ENCODE measurements around the gene SGSM2.

GRCh38 chr17:2347805-2348685 lies 10.7 kb downstream of the SGSM2 start:
- peak in 1 of 2 donors; percentile 72 for TF ChIP-seq GABPA (IDR thresholded peaks at IDR 0.05 in 1 of 2, conservative IDR thresholded peaks at IDR 0.05 in 1 of 2)
- TF ChIP-seq, protein P1, sequence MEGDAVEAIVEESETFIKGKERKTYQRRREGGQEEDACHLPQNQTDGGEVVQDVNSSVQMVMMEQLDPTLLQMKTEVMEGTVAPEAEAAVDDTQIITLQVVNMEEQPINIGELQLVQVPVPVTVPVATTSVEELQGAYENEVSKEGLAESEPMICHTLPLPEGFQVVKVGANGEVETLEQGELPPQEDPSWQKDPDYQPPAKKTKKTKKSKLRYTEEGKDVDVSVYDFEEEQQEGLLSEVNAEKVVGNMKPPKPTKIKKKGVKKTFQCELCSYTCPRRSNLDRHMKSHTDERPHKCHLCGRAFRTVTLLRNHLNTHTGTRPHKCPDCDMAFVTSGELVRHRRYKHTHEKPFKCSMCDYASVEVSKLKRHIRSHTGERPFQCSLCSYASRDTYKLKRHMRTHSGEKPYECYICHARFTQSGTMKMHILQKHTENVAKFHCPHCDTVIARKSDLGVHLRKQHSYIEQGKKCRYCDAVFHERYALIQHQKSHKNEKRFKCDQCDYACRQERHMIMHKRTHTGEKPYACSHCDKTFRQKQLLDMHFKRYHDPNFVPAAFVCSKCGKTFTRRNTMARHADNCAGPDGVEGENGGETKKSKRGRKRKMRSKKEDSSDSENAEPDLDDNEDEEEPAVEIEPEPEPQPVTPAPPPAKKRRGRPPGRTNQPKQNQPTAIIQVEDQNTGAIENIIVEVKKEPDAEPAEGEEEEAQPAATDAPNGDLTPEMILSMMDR (IDR thresholded peaks at IDR 0.05; ENCODE audit: low read depth, low read length, missing input control) = no peak
- TF ChIP-seq RAD21 (IDR thresholded peaks at IDR 0.05) = peak; percentile 22 to 26
- peak; percentile 96 for TF ChIP-seq SP1 (IDR thresholded peaks at IDR 0.05)
- TF ChIP-seq EGR1 (IDR thresholded peaks at IDR 0.05; ENCODE audit: low read depth in 2 of 2) = peak in 1 of 2 donors; percentile 53
- TF ChIP-seq, protein P2, sequence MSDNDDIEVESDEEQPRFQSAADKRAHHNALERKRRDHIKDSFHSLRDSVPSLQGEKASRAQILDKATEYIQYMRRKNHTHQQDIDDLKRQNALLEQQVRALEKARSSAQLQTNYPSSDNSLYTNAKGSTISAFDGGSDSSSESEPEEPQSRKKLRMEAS (IDR thresholded peaks at IDR 0.05) = peak; percentile 21
- TF ChIP-seq ATF3 (IDR thresholded peaks at IDR 0.05) = no peak
- TF ChIP-seq JUND (IDR thresholded peaks at IDR 0.05) = peak; percentile 59 to 68
- peak; percentile 76 for TF ChIP-seq YY1 (IDR thresholded peaks at IDR 0.05)
- peak; percentile 92 for TF ChIP-seq FOXA2 (IDR thresholded peaks at IDR 0.05)
- TF ChIP-seq, protein P3, sequence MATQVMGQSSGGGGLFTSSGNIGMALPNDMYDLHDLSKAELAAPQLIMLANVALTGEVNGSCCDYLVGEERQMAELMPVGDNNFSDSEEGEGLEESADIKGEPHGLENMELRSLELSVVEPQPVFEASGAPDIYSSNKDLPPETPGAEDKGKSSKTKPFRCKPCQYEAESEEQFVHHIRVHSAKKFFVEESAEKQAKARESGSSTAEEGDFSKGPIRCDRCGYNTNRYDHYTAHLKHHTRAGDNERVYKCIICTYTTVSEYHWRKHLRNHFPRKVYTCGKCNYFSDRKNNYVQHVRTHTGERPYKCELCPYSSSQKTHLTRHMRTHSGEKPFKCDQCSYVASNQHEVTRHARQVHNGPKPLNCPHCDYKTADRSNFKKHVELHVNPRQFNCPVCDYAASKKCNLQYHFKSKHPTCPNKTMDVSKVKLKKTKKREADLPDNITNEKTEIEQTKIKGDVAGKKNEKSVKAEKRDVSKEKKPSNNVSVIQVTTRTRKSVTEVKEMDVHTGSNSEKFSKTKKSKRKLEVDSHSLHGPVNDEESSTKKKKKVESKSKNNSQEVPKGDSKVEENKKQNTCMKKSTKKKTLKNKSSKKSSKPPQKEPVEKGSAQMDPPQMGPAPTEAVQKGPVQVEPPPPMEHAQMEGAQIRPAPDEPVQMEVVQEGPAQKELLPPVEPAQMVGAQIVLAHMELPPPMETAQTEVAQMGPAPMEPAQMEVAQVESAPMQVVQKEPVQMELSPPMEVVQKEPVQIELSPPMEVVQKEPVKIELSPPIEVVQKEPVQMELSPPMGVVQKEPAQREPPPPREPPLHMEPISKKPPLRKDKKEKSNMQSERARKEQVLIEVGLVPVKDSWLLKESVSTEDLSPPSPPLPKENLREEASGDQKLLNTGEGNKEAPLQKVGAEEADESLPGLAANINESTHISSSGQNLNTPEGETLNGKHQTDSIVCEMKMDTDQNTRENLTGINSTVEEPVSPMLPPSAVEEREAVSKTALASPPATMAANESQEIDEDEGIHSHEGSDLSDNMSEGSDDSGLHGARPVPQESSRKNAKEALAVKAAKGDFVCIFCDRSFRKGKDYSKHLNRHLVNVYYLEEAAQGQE (IDR thresholded peaks at IDR 0.05) = peak; percentile 70
- no peak for TF ChIP-seq TAF1 (conservative IDR thresholded peaks at IDR 0.05)

All from liver (tissue), 3 donors.